K562 (cell line): Measurements from ENCODE around the gene CD4. TPM values are rescaled to one million over a fixed set of nuclear protein-coding genes. Genes with fewer than 3 reads are reported as not detected.
A peak's percentile ranks its signal among the peaks of the same experiment; 100 is the strongest.

Experiments used
- ATF2 ChIP-seq: sonication (generic); formaldehyde crosslinking; IDR thresholded peaks from 2 replicates; pipeline ENCODE4 v1.8.1; 2022; ENCODE audit warnings: missing genetic modification reagents
- CBX1 ChIP-seq: sonication (generic); IDR thresholded peaks from 2 replicates; pipeline ENCODE4 v1.6.1; 2016; ENCODE audit warnings: antibody characterized with exemption, low read depth, mild to moderate bottlenecking
- CTCF ChIP-seq, 3 experiments: IDR thresholded peaks in 2 of 3; conservative IDR thresholded peaks in 1 of 3; 2 replicates each; pipeline ENCODE4 v1.5.1; 2011 to 2012; ENCODE audit warnings: low read length in 3 of 3, mild to moderate bottlenecking in 3 of 3, control low read depth in 2 of 3, improper control_type of control experiment in 1 of 3, inconsistent platforms in 1 of 3, low read depth in 1 of 3, mixed read lengths in 1 of 3, moderate library complexity in 1 of 3; ENCODE audit not compliant: insufficient read depth in 2 of 3
- GTF2E2 ChIP-seq: fragments of 200-800 bp; sonication (Bioruptor generic); IDR thresholded peaks from 2 replicates; pipeline ENCODE4 v1.6.1; 2016; ENCODE audit warnings: missing genetic modification characterization, missing compliant biosample characterization
- HMGN3 ChIP-seq: IDR thresholded peaks from 2 replicates; pipeline ENCODE4 v1.6.1; 2011; ENCODE audit warnings: borderline replicate concordance, low read depth, mild to moderate bottlenecking, mixed read lengths, low read length; ENCODE audit not compliant: insufficient read length; ENCODE audit errors: extremely low read depth
- NBN ChIP-seq: fragments of 450-650 bp; IDR thresholded peaks from 2 replicates; pipeline ENCODE4 v1.6.1; 2016; ENCODE audit warnings: low read depth, mild to moderate bottlenecking
- RBFOX2 ChIP-seq: fragments of 200-400 bp; formaldehyde crosslinking; IDR thresholded peaks from 2 replicates; pipeline ENCODE4 v1.6.1; 2017; ENCODE audit warnings: low read depth, mild to moderate bottlenecking, low read length, moderate library complexity
- RREB1 ChIP-seq: fragments of 250-450 bp; sonication (Bioruptor Pico); IDR thresholded peaks from 2 replicates; pipeline ENCODE4 v1.4.0; 2020
- SIN3B ChIP-seq: fragments of 450-650 bp; IDR thresholded peaks from 2 replicates; pipeline ENCODE4 v1.6.1; 2017; ENCODE audit warnings: low read depth, mild to moderate bottlenecking, moderate library complexity
- ZBED1 ChIP-seq: IDR thresholded peaks from 2 replicates; pipeline ENCODE4 v1.6.1; 2014
- ZNF217 ChIP-seq: sonication (generic); formaldehyde crosslinking; IDR thresholded peaks from 2 replicates; pipeline ENCODE4 v1.8.0; 2022; ENCODE audit warnings: mild to moderate bottlenecking, missing genetic modification reagents
- ZNF41 ChIP-seq: fragments of 250-450 bp; sonication (Bioruptor Pico); conservative IDR thresholded peaks from 2 replicates; pipeline ENCODE4 v1.4.0; 2020; ENCODE audit warnings: mild to moderate bottlenecking
- ZNF507 ChIP-seq: conservative IDR thresholded peaks from 2 replicates; pipeline ENCODE4 v1.6.1; 2017; ENCODE audit warnings: missing genetic modification characterization, missing compliant biosample characterization
- ZNF639 ChIP-seq, 2 experiments: fragments of 200-800 bp in 1 of 2; sonication (Bioruptor generic) in 1 of 2; sonication (generic) in 1 of 2; formaldehyde crosslinking in 1 of 2; IDR thresholded peaks in 1 of 2; conservative IDR thresholded peaks in 1 of 2; 2 replicates each; pipeline versions ENCODE4 v1.5.0 to v1.6.1; 2016 to 2020; ENCODE audit warnings: missing compliant biosample characterization in 1 of 2, missing genetic modification characterization in 1 of 2, missing genetic modification reagents in 1 of 2
- ZNF707 ChIP-seq: fragments of 250-450 bp; sonication (Bioruptor Pico); conservative IDR thresholded peaks from 2 replicates; pipeline ENCODE4 v1.8.0; 2022; ENCODE audit warnings: inconsistent platforms, mild to moderate bottlenecking, moderate library complexity
- polyA plus RNA-seq, 8 experiments: library from polyadenylated mRNA; depleted of rRNA in 4 of 8; stranded (reverse) in 5 of 8; unstranded in 3 of 8; fragments of >200 nt; fragmentation: Nextera tagmentation in 2 of 8; fragmentation: Illumina TruSeq in 1 of 8; extraction: Ambion mirVana in 2 of 8; extraction: Trizol in 1 of 8; gene quantifications; 2 replicates each; pipeline versions ENCODE4 v1.2.1 to v1.2.3, GENCODE V29; 2011 to 2014; ENCODE audit warnings: inconsistent platforms in 1 of 8, missing spikeins in 1 of 8
- total RNA-seq, 7 experiments: library from RNA; depleted of rRNA in 6 of 7; stranded (reverse); fragments of >200 nt in 6 of 7; fragmentation: Illumina TruSeq in 2 of 7; extraction: Trizol in 2 of 7; gene quantifications; 2 replicates each; pipeline versions ENCODE4 v1.2.1 to v1.2.3, GENCODE V29; 2011 to 2021; ENCODE audit warnings: low replicate concordance in 1 of 7

The CD4 gene
- total and polyA plus RNA-seq, 9 of the 15 experiments (the other 6 are each of a cell fraction or from before 2014, with no cell fraction given) = 0.06 to 0.27 (median 0.09) TPM; not detected in 5

GRCh38 chr12:6752921-6753771 is 36.2 kb upstream of the CD4 start, which contains the start of gene MLF2 (continued):
- TF ChIP-seq RREB1 (CRISPR knock-in tag) = no peak; the same call in 1 of the 2 replicates
- TF ChIP-seq ZNF217 (CRISPR knock-in tag) = no peak
- peak; percentile 61; the same call in 1 of the 2 replicates for TF ChIP-seq GTF2E2 (tag)
- TF ChIP-seq SIN3B = 0 out of 2 replicates have a peak, but pooled peaks have one; percentile 12
- peak in 1 of 2 experiments; percentile 56; a peak in 1 of 4 replicates for TF ChIP-seq ZNF639 (CRISPR knock-in tag; conservative IDR thresholded peaks at IDR 0.05 in 1 of 2, IDR thresholded peaks at IDR 0.05 in 1 of 2)
- TF ChIP-seq CTCF (IDR thresholded peaks at IDR 0.05 in 2 of 3, conservative IDR thresholded peaks at IDR 0.05 in 1 of 3; ENCODE audit: insufficient read depth in 2 of 3, low read depth in 1 of 3, low read length in 3 of 3) = peak in 1 of 3 experiments; percentile 93; a peak in 3 of 6 replicates
- TF ChIP-seq HMGN3 = peak; percentile 45
- peak; percentile 95 for TF ChIP-seq RBFOX2
- TF ChIP-seq ZBED1 = 0 out of 2 replicates have a peak, but pooled peaks have one; percentile 12
- no peak for TF ChIP-seq ZNF507 (tag)
- TF ChIP-seq ATF2 (CRISPR knock-in tag) = peak; percentile 32; the same call in 1 of the 2 replicates
- peak; percentile 79 for TF ChIP-seq NBN
- no peak for TF ChIP-seq ZNF41 (CRISPR knock-in tag)
- TF ChIP-seq ZNF707 (CRISPR knock-in tag) = no peak
- TF ChIP-seq CBX1 = peak; percentile 35; the same call in 1 of the 2 replicates
